ENCODE results near the gene POLR3F.
"Not testable (repeated sequence)": the region's sequence is repeated elsewhere in the genome, so short reads cannot be mapped to it uniquely, and the experiment has no call there.

The POLR3F gene

GRCh38 chr20:18506744-18507143 lies 39.6 kb downstream of the POLR3F start:
- DNase-seq, result peak; percentile 22

DNA sequence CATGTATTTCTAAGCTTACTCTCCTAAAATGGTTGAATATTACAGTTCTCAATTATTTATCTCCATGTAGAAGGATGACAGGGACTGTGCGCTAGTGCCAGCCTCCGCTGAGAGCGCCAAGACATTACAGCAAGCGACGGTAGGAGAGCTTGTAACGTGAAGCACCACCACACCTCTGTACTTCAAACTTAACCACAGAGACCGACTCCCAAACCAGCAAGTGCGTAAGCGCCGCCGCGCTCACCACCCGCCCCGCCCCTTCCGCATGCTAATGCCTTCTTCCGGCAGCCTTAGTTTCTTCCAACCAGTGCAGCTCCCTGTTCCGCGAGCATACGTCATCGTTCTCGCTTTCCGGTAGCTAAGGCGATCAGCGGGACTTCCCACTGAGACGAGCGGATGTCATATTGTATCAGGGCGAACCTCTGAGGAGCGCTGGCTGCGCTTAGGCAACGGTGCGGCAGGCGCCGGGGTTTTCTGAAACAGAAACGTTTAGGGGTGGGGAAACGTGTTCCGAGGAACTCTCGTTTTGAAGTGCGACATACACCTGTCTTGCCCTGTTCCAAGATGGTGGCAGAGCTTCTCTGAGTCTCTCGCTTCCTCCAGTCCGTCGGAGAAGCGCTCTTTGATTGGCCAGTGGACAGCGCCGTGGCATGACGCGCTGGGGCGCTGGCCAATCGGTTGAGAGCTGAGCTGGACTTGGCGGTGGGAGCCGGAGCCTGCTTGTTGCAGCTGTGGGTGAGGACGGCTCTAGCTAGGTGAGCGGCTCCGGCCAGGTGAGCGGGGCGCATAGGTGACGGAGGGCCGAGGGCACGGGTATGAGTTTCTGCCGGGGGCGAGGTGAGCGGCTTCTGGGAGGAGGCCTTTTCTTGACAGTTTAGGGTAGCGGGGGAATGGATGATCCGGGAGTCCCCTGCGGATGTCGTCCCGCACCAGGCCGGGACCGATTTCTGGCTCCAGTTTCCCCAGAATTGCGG lies 40.3 kb downstream of the POLR3F start, which contains the start of gene SEC23B:
Gene SEC23B, plus strand, starts transcription at position 723 of the 974 bp plus-strand sequence. CDS start 2,896 bp downstream, outside the sequence.
- DNase-seq, result peak; percentile 99

- no peak for DNase-seq
These were observed 44.4 kb downstream of the POLR3F start for GRCh38 chr20:18511571-18511970.

GRCh38 chr20:18513208-18513607 lies 46.0 kb downstream of the POLR3F start:
- DNase-seq, result no peak

GRCh38 chr20:18514127-18514526 lies 46.9 kb downstream of the POLR3F start:
- no peak for DNase-seq

DNA sequence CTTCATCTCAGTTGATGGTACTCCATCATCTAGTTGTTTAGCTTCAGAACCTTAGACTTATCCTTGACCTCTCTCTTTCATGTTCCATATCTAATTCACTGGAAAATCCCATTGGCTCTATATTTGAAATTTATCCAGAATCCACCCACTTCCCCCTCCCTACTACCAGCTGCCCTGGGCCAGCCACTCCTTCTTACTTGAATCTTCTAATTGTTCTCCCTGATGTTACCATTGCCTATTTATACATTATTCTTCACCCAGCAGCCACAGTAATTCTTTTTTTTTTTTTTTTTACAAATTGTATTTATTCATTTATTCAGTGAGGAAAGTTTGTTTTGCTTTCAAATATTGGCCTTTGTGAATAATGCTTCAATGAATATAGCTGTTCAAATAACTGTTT lies 48.8 kb downstream of the POLR3F start:
- DNase-seq, result no peak

GRCh38 chr20:18522066-18522465 lies 54.9 kb downstream of the POLR3F start:
- not testable (repeated sequence) for DNase-seq

- no peak for DNase-seq
These were observed 55.9 kb downstream of the POLR3F start for GRCh38 chr20:18523066-18523465.

DNA sequence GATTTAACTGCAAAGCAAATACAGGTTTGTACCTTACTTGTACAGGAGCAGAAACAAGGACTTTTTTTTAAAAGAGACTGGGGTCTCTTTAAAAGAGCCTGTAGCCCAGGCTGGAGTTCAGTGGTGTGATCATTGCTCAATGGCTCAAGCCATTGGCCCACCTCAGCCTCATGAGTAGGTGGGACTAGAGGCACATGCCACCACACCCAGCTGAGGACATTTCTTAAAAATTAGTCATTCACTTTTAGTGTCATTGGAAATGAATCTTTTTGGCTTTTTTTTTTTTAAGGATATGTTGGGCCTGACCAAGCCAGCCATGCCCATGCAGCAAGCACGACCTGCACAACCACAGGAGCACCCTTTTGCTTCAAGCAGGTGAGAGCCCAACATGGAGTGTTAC lies 57.5 kb downstream of the POLR3F start:
- no peak for DNase-seq

GRCh38 chr20:18526761-18527160 lies 59.6 kb downstream of the POLR3F start:
- DNase-seq, result not testable (repeated sequence)

DNA sequence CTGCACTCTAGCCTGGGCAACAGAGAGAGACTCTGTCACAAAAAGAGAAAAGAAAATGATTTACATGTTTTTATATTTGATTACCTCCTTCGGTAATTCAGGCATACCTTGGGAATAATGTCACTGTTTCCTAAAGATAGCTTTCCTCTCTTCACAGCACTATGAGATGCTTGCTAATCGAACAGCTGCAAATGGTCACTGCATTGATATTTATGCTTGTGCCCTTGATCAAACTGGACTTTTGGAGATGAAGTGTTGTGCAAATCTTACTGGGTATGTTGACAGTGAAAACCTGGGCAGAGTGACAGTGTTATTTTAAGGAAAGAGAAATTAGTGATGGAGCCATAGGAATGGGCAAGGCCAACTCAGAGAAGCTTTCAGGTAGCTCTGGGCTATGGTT lies 60.1 kb downstream of the POLR3F start:
- no peak for DNase-seq

GRCh38 chr20:18527836-18528235 lies 60.6 kb downstream of the POLR3F start:
- no peak for DNase-seq

DNA sequence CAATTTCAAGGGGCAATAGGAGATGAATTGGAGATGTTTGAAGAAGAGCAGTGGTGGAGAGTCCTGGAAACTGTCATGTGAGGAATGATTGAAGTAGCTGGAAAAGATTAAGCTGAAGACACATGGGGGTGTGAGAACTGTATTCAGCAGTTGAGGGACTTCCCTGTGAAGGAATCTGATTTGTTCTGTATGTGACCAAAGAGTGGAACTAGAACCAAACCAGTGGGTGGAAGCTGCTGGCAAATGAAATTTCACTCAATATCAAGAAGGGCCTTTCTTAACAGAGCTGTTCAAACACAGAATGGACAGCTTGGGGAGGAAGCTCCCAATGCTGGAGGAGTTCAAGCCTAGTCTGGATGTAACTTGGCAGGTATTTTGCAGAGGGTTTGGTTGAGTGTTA lies 61.9 kb downstream of the POLR3F start:
- DNase-seq, result no peak

- DNase-seq, result no peak
These were observed 65.4 kb downstream of the POLR3F start for GRCh38 chr20:18532626-18533025.

- DNase-seq, result no peak
These were observed 66.3 kb downstream of the POLR3F start for GRCh38 chr20:18533491-18533890.

DNA sequence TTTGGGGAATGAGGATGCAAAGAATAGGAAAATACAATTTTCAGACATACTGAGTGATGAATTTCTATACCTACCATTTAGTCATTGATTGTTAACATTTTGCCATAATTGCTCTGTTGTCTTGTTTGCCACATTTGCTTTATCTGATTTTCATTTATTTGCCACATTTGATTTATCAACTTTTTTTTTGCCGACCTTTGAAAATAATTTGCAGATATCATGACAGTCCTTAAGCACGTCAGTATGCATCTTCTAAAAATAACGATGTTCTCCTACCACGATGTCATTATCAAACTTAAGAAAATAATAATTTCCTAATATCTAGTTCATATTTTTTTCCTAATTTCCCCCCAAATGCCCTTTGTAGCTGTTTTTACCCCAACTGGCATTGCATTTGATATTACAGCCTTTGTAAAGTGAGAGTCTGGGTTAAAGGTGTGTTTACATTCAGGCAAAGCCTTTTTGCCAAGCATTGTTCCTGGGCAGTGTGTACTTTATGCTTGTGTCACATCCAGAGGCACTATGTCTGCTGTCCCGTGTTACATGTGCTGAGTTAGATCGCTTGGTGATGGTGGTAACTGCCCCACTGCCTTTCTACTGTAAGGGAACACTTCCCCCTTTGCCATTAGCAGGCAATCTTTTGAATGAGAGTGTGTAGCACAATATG lies 66.9 kb downstream of the POLR3F start:
- no peak for DNase-seq

Measured in NCI-H510A (cell line).